Measurements from ENCODE around the gene PMIS2.

DNA sequence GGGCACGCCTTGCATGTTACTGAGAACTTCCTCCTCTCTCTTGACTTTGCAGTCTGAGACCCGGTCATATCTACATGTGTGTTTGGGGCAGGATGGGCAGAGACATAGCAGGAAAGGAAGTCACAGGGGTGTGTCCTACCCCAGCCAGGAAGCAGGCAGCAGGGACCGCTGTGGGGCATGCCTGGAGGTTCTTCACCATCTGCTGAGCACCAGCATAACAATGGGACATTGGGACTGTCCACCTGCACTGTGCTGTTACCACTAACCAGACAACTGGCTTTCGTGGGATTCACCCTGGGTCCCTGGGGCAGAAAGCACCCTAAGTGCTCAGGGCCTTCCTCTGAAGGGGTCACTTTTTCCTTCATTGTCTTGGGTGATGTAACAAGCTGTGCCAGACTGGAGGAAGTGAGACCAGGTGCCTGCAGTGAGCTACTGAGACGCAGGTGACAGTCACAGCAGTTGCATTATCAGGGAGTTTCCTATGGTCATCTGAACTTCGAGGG is 23.9 kb downstream of the PMIS2 start:
- no peak for TF ChIP-seq CTCF (IDR thresholded peaks at IDR 0.05)
- no peak for TF ChIP-seq REST (IDR thresholded peaks at IDR 0.05; ENCODE audit: insufficient read depth in 1 of 2, low read depth in 2 of 2, low read length in 1 of 2)

Data from Panc1 (cell line).